NT2/D1 (cell line): ENCODE measurements around the gene F9.

ENCODE experiments used
- SUZ12 ChIP-seq: IDR thresholded peaks from 2 replicates; pipeline ENCODE4 v1.6.1; 2011; ENCODE audit not compliant: insufficient read length, insufficient read depth; ENCODE audit errors: extremely low read depth
- ZNF274 ChIP-seq: IDR thresholded peaks from 2 replicates; pipeline ENCODE4 v1.6.1; 2011; ENCODE audit warnings: mild to moderate bottlenecking, low read depth, low read length

DNA sequence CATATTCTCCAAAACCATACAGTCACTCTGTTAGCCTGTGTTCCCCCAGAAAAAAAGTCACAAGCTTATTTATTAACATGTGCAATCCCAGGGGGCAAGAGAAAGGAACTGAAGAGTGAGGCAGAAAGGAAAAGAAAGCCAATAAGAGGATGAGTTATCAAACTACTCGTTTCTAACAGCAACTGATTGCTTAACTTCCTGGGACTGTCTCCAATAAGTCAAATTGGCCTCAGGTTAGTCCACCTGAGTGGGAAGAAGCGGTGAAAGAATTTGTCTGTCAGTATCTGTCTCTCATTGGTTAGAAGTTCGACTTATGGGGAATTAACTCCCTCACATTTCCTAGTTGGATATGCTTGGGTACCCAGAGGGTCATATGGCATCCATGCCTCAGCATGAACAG, 14.1 kb downstream of the F9 start:
- no peak for TF ChIP-seq SUZ12
- no peak for TF ChIP-seq ZNF274
